Ishikawa (cell line): ENCODE data around the gene RAB44.

Source experiments
- CEBPB ChIP-seq: IDR thresholded peaks from 2 replicates; pipeline ENCODE4 v1.6.1; 2012
- CREB1 ChIP-seq: IDR thresholded peaks from 2 replicates; pipeline ENCODE4 v1.6.1; 2012; ENCODE audit warnings: low read depth
- EGR1 ChIP-seq: IDR thresholded peaks from 2 replicates; pipeline ENCODE4 v1.6.1; 2012
- EP300 ChIP-seq: IDR thresholded peaks from 2 replicates; pipeline ENCODE4 v1.6.1; 2012; ENCODE audit warnings: borderline replicate concordance
- FOXM1 ChIP-seq: IDR thresholded peaks from 2 replicates; pipeline ENCODE4 v1.6.1; 2012; ENCODE audit warnings: low read depth, borderline replicate concordance
- NFIC ChIP-seq: IDR thresholded peaks from 2 replicates; pipeline ENCODE4 v1.6.1; 2012
- RAD21 ChIP-seq: IDR thresholded peaks from 2 replicates; pipeline ENCODE4 v1.6.1; 2012; ENCODE audit warnings: low read depth
- TAF1 ChIP-seq: IDR thresholded peaks from 2 replicates; pipeline ENCODE4 v1.6.1; 2012; ENCODE audit warnings: low read depth, mild to moderate bottlenecking
- TCF12 ChIP-seq: IDR thresholded peaks from 2 replicates; pipeline ENCODE4 v1.6.1; 2012; ENCODE audit warnings: low read depth
- TEAD4 ChIP-seq: IDR thresholded peaks from 2 replicates; pipeline ENCODE4 v1.6.1; 2012
- YY1 ChIP-seq: IDR thresholded peaks from 2 replicates; pipeline ENCODE4 v1.6.1; 2012; ENCODE audit warnings: low read depth
- ZBTB7A ChIP-seq: IDR thresholded peaks from 2 replicates; pipeline ENCODE4 v1.6.1; 2012; ENCODE audit warnings: low read depth
- TF ChIP-seq, protein P1 (sequence below): IDR thresholded peaks from 2 replicates; pipeline ENCODE4 v1.6.1; 2012
- TF ChIP-seq, protein P2 (sequence below): IDR thresholded peaks from 2 replicates; pipeline ENCODE4 v1.6.1; 2012
- TF ChIP-seq, protein P3 (sequence below): IDR thresholded peaks from 2 replicates; pipeline ENCODE4 v1.6.1; 2012; ENCODE audit warnings: low read depth, mild to moderate bottlenecking

RAB44 gene

DNA sequence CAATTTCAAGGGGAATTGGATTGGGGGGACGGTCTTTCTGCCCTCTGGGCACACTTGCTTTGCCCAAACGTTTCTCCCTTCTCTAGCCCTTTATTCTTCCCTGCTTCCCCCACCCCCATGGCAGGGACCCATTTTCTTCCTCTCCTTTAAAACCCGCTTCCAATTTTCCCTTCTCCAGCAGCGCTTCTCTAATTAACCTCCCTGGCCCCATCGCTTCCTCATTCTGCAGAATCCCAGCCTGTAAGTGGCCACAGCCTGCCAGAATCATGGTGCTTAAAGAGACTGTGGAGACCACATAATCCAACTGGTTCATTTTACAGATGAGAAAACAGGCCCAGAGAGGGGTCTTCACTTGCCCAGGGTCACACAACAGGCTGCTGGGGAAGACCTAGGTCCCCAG, 80.2 kb downstream of the RAB44 start:
- TF ChIP-seq, protein P1, sequence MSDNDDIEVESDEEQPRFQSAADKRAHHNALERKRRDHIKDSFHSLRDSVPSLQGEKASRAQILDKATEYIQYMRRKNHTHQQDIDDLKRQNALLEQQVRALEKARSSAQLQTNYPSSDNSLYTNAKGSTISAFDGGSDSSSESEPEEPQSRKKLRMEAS, result no peak
- TF ChIP-seq CEBPB (no peak), RAD21 (no peak), TCF12 (no peak), EGR1 (no peak), EP300 (no peak)

DNA sequence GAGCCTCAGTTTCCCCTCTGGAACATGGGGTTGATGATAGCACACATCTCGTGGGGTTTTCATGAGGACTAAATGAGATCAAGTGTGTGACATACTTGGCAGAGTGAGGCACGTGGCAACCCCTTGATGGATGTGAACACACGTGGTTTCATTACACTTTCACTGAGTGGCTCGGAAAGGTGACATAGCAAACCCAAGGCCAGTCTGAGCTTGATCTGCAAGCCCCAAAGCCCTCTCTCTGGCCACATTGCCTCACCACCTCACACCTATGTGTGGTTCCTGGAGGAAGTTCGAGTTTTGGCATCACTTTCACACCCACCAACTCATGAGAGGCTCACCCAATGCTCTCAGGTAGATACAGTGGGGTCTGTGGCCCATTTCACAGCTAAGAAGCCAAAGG, 81.6 kb downstream of the RAB44 start:
- no peak for TF ChIP-seq EP300
- TF ChIP-seq, protein P2, sequence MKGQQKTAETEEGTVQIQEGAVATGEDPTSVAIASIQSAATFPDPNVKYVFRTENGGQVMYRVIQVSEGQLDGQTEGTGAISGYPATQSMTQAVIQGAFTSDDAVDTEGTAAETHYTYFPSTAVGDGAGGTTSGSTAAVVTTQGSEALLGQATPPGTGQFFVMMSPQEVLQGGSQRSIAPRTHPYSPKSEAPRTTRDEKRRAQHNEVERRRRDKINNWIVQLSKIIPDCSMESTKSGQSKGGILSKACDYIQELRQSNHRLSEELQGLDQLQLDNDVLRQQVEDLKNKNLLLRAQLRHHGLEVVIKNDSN, result no peak
- no peak for TF ChIP-seq TEAD4
- TF ChIP-seq FOXM1, result no peak

DNA sequence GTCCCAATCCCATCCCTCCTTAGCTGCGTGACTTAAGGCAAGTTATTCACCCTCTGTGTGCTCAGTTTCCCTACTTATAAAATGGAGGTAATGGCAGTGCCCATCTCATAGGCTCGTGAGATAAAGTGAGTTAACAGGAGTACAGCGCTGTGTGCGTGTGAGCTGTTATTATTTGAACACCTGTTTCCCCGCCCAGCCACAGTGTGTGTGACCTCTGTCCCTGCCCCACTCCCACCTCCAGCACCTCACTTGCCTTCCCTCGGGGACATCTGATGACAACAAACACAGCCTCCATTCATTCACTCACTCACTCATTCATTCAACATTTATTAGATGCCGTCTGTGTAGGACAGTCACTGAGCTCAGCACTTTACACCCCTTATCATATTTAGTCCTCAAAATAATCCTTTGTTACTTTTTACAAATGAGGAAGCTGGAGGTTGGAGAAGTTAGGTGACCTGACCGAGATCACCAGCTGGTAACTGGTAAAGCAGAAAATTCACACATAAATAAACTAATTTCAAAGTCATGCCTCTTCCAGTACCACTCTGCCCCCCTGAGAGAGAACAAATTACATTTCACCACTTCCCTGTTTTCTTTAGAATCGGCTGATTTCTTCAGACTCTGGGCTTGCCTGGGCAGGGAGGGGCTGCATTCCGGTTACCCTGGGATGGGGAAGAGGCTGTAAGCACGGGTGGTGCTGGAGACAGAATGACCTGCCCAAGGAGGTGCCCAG, 83.0 kb downstream of the RAB44 start:
- no peak for TF ChIP-seq CEBPB
- TF ChIP-seq RAD21, result no peak
- TF ChIP-seq, protein P2, result no peak
- TF ChIP-seq TEAD4, result no peak
- no peak for TF ChIP-seq TAF1
- TF ChIP-seq NFIC, result no peak
- no peak for TF ChIP-seq ZBTB7A
- no peak for TF ChIP-seq TCF12
- no peak for TF ChIP-seq FOXM1
- TF ChIP-seq, protein P1, result no peak
- TF ChIP-seq CREB1, result no peak
- TF ChIP-seq, protein P3, sequence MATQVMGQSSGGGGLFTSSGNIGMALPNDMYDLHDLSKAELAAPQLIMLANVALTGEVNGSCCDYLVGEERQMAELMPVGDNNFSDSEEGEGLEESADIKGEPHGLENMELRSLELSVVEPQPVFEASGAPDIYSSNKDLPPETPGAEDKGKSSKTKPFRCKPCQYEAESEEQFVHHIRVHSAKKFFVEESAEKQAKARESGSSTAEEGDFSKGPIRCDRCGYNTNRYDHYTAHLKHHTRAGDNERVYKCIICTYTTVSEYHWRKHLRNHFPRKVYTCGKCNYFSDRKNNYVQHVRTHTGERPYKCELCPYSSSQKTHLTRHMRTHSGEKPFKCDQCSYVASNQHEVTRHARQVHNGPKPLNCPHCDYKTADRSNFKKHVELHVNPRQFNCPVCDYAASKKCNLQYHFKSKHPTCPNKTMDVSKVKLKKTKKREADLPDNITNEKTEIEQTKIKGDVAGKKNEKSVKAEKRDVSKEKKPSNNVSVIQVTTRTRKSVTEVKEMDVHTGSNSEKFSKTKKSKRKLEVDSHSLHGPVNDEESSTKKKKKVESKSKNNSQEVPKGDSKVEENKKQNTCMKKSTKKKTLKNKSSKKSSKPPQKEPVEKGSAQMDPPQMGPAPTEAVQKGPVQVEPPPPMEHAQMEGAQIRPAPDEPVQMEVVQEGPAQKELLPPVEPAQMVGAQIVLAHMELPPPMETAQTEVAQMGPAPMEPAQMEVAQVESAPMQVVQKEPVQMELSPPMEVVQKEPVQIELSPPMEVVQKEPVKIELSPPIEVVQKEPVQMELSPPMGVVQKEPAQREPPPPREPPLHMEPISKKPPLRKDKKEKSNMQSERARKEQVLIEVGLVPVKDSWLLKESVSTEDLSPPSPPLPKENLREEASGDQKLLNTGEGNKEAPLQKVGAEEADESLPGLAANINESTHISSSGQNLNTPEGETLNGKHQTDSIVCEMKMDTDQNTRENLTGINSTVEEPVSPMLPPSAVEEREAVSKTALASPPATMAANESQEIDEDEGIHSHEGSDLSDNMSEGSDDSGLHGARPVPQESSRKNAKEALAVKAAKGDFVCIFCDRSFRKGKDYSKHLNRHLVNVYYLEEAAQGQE, result no peak
- TF ChIP-seq YY1, result no peak

DNA sequence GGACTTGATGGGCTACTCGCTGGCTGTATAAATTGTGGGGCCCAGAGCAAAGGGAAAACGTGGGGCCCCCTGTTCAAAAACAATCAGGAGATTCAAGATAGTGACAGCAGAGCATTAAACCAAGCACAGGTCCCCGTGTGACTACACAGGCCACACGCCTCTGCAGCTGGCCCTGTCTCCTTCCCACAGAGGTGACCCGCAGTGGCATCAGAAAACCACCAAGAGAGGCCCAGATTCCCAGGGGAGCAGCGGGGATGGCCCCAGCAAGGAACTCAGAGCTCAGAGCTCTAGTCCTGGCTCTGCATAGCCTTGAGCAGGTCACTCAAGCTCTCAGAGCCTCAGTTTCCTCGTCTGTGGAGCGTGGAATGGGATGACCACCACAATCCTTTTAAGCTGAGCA, 84.0 kb downstream of the RAB44 start:
- TF ChIP-seq FOXM1 (no peak), EGR1 (no peak), RAD21 (no peak), ZBTB7A (no peak), CEBPB (no peak), TAF1 (no peak), NFIC (no peak), TCF12 (no peak), CREB1 (no peak), YY1 (no peak), TEAD4 (no peak), EP300 (no peak)
- TF ChIP-seq, protein P3, result no peak
- TF ChIP-seq, protein P1, result no peak
- TF ChIP-seq, protein P2, result no peak
